HepG2 (cell line): ENCODE data around the gene SLC2A4. TPM values are rescaled to one million over a fixed set of nuclear protein-coding genes. Genes with fewer than 3 reads are reported as not detected.

ENCODE experiments used
- HNRNPLL ChIP-seq: fragments of 200-400 bp; formaldehyde crosslinking; IDR thresholded peaks from 2 replicates; pipeline ENCODE4 v1.6.1; 2017; ENCODE audit warnings: mild to moderate bottlenecking, low read depth, low read length; ENCODE audit not compliant: poor library complexity, severe bottlenecking
- KLF6 ChIP-seq: IDR thresholded peaks from 2 replicates; pipeline ENCODE4 v1.8.0; 2016; ENCODE audit warnings: missing biosample characterization, missing genetic modification reagents
- KLF9 ChIP-seq: IDR thresholded peaks from 2 replicates; pipeline ENCODE4 v1.6.1; 2016; ENCODE audit warnings: low read depth
- NFRKB ChIP-seq: fragments of 450-650 bp; IDR thresholded peaks from 2 replicates; pipeline ENCODE4 v1.6.1; 2017
- REL ChIP-seq: sonication (generic); formaldehyde crosslinking; conservative IDR thresholded peaks from 2 replicates; pipeline ENCODE4 v1.8.0; 2022; ENCODE audit warnings: mild to moderate bottlenecking, missing genetic modification reagents, moderate library complexity
- RELA ChIP-seq: sonication (generic); formaldehyde crosslinking; IDR thresholded peaks from 2 replicates; pipeline ENCODE4 v1.4.0; 2020; ENCODE audit warnings: missing genetic modification reagents
- SOX6 ChIP-seq, 2 experiments: fragments of 450-650 bp in 1 of 2; sonication (generic) in 1 of 2; formaldehyde crosslinking in 1 of 2; IDR thresholded peaks; 2 replicates each; pipeline versions ENCODE4 v1.4.0 to v1.6.1; 2017 to 2020; ENCODE audit warnings: antibody characterized with exemption in 1 of 2, mild to moderate bottlenecking in 1 of 2, missing genetic modification reagents in 1 of 2
- ZBTB40 ChIP-seq, 2 experiments: fragments of 450-650 bp in 1 of 2; sonication (generic) in 1 of 2; formaldehyde crosslinking in 1 of 2; IDR thresholded peaks; 2 replicates each; pipeline versions ENCODE4 v1.6.1 to v1.8.0; 2016 to 2022; ENCODE audit warnings: antibody characterized with exemption in 1 of 2, mild to moderate bottlenecking in 1 of 2, missing genetic modification reagents in 1 of 2
- ZFP37 ChIP-seq: sonication (generic); formaldehyde crosslinking; IDR thresholded peaks from 2 replicates; pipeline ENCODE4 v1.4.0; 2020; ENCODE audit warnings: missing genetic modification reagents, borderline replicate concordance
- ZNF224 ChIP-seq: sonication (generic); formaldehyde crosslinking; IDR thresholded peaks from 2 replicates; pipeline ENCODE4 v1.5.0; 2020; ENCODE audit warnings: mild to moderate bottlenecking, missing genetic modification reagents
- ZNF768 ChIP-seq: sonication (generic); formaldehyde crosslinking; IDR thresholded peaks from 2 replicates; pipeline ENCODE4 v1.4.0; 2020; ENCODE audit warnings: missing genetic modification reagents
- ZNF776 ChIP-seq: sonication (generic); formaldehyde crosslinking; IDR thresholded peaks from 2 replicates; pipeline ENCODE4 v1.4.0; 2020; ENCODE audit warnings: mild to moderate bottlenecking, missing genetic modification reagents
- polyA plus RNA-seq, 8 experiments: library from polyadenylated mRNA; depleted of rRNA in 3 of 8; stranded (reverse) in 7 of 8; unstranded in 1 of 8; fragments of >200 nt; fragmentation: Illumina TruSeq in 4 of 8; extraction: Trizol in 4 of 8; gene quantifications; 2 replicates each; pipeline versions ENCODE4 v1.2.1 to v1.2.3, GENCODE V29; 2011 to 2016; ENCODE audit warnings: low read depth in 4 of 8, missing spikeins in 1 of 8, mixed read lengths in 1 of 8; ENCODE audit not compliant: insufficient read depth in 1 of 8
- total RNA-seq, 5 experiments: library from RNA; depleted of rRNA; stranded (reverse); fragments of >200 nt; fragmentation: Illumina TruSeq; extraction: Trizol; gene quantifications; 2 replicates each; pipeline ENCODE4 v1.2.3, GENCODE V29; 2016; ENCODE audit warnings: low read depth in 1 of 5

SLC2A4 gene
- total and polyA plus RNA-seq, 2 of the 13 experiments (the other 11 are each of a cell fraction or from before 2014, with no cell fraction given): 4.9 to 5.8 TPM

- TF ChIP-seq RELA (CRISPR knock-in tag): no peak
- no peak for TF ChIP-seq REL
- peak; percentile 45; the same call in 1 of the 2 replicates for TF ChIP-seq ZNF776 (CRISPR knock-in tag)
- TF ChIP-seq KLF9 (CRISPR knock-in tag): no peak
- no peak for TF ChIP-seq ZFP37 (CRISPR knock-in tag)
- peak; percentile 99 for TF ChIP-seq HNRNPLL
- no peak; the same call in 1 of the 2 replicates for TF ChIP-seq ZNF224
- no peak for TF ChIP-seq SOX6 (IDR thresholded peaks at IDR 0.05)
- 0 out of 2 replicates have a peak, but pooled peaks have one; percentile 39 for TF ChIP-seq SOX6 (CRISPR knock-in tag; IDR thresholded peaks at IDR 0.05)
- TF ChIP-seq ZBTB40 (IDR thresholded peaks at IDR 0.05): no peak
- TF ChIP-seq ZBTB40 (CRISPR knock-in tag; IDR thresholded peaks at IDR 0.05): peak; percentile 56; the same call in 1 of the 2 replicates
- peak; percentile 44; the same call in 1 of the 2 replicates for TF ChIP-seq KLF6 (CRISPR knock-in tag)
- TF ChIP-seq NFRKB: no peak
- peak; percentile 9; the same call in 1 of the 2 replicates for TF ChIP-seq ZNF768 (CRISPR knock-in tag)
Measured at GRCh38 chr17:7241783-7242716, 39.5 kb upstream of the SLC2A4 start, which contains the start of gene GABARAP (continued).
